Measurements from ENCODE around the gene VAMP8.
"Not testable (repeated sequence)": the region's sequence is repeated elsewhere in the genome, so short reads cannot be mapped to it uniquely, and the experiment has no call there.

The VAMP8 gene

DNA sequence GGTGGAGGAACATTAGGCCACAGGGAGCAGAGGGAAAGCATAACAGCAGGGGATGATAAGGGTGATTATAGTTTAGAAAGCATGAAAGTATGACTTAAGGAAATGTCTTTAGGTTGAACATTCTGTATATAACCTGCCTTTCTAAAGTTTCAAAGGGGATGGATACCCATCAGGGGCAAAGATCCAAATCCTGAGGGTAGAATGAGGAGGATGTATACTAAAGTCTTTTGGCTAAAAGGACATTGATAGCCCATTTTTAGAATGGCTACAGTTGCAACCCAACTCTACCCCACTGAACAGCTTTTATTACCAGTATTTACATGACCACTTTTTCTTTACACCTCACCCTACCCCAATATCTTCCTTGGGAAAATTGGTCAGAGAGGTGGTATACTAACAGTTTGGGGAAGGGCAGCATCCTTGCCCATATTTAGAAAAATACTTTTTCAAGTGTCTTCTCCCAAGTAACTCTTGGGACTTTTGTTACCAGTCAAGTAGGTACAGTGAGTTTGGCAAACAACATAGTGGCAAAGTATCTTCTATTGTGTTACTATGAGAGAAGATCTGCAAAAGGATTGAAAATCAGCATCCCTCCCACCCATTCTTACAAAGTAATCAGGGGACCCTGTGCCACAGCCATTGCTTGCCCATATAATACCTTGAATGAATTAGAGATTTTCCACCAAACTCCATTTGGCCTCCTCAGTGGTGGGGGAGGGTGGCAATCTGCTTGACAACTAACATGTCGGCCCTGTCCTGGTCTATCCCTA, 30.1 kb upstream of the VAMP8 start:
- DNase-seq (ENCODE audit: low spot score) = no peak

DNA sequence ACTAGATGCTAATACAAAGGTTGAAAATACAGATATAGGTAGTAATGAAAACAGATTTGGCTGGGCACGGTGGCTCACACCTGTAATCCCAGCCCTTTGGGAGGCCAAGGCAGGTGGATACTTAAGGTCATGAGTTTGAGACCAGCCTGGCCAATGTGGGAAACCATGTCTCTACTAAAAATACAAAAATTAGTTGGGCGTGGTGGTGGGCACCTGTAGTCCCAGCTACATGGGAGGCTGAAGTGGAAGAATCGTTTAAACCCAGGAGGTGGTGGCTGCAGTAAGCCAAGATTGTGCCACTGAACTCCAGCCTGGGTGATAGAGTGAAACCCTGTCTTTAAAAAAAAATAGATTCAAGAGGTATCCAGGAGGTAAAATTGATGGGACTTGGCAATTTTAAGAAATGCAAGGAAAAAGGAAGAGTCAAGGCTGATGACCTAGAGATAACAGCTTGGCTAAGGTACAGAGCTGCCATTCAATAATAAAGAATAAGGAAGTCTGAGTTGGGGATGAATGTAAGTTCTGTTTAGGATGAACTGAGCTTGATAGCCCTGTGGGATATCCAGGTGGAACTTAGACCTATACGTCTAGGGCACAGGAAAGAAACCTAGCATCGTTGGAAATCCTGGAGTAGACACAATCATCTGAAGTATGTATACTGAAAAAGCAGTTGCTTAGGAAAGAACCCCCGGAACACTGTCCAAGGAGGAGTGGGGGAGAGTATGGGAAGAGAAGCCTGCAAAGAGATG, 29.4 kb upstream of the VAMP8 start:
- no peak for DNase-seq (ENCODE audit: low spot score)

DNA sequence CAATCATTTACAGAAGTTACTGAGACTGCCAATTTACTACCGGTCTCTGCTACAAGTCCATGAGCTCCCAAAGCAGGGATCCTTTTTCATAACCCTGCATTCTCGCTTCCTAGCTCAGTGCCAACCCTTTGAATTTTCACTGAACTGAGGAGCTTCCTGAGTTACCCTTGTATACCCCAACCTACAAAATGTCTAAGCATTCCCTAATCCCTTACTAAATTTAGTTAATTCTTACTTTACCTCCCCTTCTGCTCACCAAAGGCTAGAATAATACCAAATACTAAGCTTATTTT, 28.8 kb upstream of the VAMP8 start:
- no peak for DNase-seq (ENCODE audit: low spot score)

DNA sequence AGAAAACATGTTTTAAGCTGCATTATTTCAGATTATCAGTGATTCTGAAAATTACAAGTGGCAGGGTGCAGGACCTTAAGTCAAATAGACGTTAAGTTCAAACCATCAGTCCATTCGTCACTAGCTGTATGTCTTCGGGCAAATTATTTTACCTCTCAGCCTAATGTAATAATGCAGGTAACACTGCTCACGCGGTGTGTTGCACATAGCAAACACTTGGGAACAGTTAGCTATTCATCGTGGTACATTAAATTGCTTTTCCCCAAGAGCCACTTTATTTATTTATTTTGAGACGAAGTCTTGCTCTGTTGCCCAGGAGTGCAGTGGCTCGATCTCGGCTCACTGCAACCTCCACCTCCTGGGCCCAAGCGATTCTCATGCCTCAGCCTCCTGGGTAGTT, 28.3 kb upstream of the VAMP8 start:
- no peak for DNase-seq (ENCODE audit: low spot score)

DNA sequence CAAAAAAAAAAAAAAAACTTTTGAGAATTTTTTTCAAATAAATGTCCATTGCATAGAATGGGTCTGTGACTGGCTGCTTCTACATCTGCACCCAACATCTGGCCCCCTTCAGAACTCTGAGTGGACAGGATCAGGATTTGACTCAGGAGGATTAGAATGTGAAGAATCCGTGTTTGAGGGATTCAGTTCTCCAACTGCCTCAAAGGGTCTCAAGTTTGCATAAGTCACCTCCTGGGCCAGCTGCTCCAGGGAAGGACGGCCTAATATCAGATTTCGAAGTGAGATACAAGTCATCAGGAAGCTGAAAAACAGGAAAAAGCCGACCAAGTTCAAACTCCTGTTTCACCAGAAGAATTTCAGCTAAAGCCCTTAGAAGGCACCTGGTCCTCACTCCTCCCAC, 27.6 kb upstream of the VAMP8 start:
- no peak for DNase-seq (ENCODE audit: low spot score)

DNA sequence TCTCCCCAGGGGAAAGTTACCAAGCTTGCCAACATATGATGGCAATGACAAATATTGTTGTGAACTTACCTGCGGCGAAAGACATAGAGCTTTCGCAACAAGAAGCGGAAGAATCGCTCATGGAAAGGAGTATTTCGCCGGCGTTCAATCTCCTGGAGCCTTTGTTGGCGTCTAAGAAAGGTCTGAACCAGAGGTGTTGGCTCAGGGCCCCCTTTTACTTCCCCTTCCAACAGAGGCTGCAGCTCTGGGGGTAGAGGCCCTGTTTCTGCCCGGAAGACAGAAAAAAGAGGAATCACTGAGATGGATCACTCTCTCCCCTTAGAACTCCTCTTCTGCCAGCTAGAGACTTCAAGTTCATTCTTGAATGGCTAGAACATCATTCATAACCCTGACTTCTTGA, 26.9 kb upstream of the VAMP8 start:
- no peak for DNase-seq (ENCODE audit: low spot score)

DNA sequence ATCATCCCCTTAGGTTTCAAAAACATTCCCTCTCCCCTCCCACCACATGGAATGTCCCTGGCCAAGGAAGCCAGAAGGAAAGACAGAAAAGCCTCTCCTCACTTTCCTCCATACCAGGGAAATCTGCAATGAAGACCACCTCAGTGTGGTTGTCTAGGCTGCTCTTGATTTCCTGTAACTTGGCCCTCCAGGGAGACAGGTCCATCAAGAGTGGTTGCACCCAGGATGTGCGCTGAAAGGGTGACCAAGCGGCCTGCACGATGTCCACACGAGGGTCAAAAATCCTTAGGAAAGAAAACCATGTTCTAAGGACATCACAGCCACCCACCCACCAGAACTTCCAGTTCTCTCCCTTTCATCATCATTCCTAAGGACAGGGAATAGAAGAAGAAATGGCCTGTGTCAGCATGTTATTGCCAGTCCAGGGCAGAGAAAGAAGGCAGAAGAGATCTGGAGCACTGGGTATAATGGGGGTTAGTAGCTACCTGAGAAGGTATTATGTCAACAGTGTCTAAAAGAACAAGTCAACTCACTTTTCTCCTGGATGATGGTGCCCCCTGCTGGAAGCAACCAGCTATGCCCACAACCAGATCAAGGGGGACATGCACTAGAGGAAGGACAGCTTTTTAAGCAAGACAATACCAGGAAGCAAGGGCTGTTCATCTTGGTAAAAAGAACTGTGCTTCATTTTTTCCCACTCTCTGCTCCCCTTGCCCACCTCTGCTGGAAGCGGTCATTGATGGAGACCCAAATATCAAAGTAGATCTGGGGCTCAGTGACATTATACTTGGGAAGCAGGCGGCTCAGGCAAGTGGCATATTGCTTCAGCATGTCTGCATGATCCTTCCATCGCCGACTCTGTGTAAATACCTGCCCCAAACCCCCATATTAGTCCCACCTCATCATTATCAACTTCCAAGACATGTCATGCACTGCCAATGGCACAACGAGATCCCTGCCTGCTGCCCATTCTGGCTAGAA, 25.4 kb upstream of the VAMP8 start:
- peak; percentile 88 for DNase-seq (ENCODE audit: low spot score)

DNA sequence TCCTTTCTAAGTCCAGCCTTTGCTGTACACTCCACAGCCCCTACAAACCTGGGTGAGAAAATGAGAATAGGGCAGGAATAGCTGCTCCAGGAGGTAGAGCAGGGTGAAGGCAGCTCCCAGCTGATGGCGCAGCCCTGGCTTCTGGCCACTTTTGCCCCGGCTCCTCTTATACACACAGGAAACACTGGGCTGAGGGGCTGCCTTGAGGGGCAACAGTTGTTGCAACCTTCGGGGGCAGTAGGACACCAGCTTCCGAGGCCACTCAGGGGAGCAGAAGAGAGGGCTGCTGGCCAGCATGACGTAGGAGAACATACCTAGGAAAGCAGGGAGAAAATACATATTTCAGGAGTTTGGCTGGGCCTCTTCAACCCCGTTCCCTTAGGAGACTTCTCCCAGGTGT, 24.2 kb upstream of the VAMP8 start:
- no peak for DNase-seq (ENCODE audit: low spot score)

DNA sequence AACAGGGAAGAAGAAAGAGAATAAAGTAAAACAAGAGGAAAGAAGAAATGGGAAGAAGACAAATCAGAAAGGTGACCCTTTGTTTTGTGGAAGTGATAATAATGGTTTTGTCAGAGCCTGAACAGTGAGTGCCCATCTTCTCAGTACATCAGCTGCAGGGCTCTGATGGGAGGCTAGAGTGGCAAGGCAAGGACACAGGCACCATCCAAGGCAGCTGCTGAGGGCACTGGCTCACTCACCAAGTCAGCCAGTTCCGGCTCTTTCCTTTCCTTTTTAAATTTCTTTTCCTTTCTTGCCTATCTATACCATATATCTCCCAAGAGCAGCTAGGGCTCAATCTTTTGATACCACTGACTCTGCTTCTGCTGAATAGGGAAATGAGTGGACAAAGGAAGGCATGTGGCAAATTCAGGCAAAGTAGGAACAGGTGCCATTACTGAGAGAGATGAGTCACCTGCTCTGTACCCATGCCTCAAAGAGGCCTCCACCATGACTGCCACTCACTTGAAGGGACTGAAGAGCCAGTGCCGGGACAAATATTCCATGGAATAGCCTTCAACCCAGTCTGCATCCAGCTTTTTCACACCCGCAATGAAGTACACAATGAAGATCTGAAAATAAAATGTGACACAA, 22.3 kb upstream of the VAMP8 start:
- no peak for DNase-seq (ENCODE audit: low spot score)

DNA sequence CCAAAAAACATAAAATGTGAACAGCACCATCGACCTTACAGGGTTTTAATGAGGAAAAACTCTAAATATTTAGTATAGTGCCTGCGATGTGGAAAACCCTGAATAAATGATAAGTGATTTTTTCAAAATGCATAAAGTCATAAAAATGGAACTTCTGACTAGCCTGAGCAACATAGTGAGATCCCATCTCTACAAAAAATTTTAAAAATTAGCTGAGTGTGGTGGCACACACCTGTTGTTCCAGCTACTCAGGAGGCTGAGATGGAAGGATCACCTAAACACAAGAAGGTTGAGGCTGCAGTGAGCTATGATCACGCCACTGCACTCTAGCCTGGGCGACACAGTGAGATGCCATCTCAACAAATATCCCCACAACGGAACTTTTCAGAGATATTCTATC, 20.3 kb upstream of the VAMP8 start:
- DNase-seq (ENCODE audit: low spot score) = no peak

DNA sequence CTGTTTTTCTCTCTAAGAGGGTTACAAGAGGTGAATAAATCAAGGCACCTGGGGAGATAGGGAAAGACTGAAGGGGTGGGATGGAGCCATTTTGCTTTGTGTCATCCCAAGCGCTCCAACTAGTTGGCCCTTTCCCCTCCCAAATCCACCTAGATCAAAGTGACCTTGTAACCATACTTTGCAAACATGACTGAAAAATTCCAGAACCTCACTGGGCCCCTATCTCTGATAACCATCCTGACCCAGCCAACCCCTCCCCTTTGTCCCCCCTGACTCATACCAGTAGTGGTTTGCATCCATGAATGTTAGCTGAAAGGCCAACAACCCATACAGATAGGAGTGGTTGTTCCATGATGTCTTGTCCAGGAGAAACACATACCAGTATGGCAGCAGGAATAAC, 19.2 kb upstream of the VAMP8 start:
- no peak for DNase-seq (ENCODE audit: low spot score)

DNA sequence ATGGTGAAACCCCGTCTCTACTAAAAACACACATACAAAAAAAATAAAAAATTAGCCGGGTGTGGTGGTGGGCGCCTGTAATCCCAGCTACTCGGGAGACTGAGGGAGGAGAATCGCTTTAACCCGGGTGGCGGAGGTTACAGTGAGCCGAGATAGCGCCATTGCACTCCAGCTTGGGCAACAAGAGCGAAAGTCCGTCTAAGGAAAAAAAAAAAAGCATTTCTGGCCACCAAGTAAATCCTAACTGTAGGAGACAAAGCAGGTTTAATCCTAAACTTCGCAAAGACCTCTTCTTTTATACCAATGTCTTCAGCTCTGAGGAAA, 17.0 kb upstream of the VAMP8 start:
- not testable (repeated sequence) for DNase-seq (ENCODE audit: low spot score)

DNA sequence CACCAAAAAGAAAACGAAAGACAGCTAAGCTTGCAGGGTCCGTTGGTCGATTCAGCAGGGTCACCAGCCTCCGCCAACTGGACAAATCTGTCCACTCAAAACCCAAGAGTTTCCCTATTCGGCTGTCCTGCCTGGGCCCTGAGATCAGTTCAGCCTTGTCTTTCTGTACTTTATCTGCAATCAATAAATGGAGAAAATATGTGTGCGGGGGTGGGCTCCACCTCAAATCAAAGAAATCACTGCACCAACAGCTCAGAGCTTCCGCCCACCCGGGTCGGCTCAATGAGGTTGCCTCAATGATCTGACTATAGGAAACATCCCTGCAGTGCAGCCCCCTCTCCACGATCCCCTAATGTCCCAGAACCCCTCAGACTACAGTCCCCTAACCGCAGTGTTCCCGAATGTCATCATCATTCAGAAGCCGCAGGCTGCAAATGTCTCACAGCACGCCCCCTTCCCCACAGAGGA, 16.5 kb upstream of the VAMP8 start:
- DNase-seq (ENCODE audit: low spot score) = no peak

DNA sequence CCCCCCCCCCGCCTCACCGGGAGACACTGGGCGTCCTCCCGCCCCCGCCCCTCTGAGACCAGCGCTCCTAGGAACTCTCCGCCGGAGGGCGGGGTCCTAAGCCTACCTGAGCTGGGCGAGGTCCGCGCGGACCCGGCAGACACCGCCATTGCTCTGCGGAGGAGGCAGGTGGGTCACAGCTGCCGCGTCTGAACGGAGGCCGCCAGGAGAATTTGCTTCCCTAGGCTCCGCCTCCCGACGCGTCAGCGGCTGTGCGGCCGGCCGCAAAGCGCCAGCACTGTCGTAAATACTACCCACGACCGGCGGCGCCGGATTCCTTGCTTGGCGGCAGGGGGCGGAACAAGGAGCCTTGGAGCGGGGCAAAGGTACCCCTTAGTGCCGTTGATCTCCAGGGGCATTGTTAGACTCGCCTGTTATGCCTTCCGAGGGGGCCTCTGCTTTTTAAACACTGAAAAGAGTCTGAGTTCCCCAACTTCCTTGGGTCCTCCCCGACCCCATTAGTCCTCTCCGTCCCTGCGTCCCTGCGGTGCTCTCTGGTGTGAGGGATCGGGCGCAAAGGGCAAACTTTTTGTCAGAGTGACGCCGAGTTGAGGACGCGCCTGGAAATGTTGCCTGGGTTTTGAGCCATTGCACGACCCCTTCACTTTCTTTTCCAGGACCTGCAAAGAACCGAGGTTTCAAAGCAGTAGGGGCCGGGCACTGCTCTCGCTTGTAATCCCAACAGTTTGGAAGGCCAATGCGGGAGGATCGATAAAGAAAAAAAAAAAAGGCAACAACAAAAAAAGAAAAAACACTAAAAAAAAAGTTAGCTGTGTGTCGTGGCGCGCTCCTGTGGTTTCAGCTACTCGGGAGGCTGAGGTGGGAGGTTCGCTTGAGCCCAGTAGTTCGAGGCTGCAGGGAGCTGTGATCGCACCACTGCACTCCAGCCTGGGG, 15.8 kb upstream of the VAMP8 start, which contains the start of gene GGCX:
Gene GGCX, minus strand, starts transcription at position 214 of the 933 bp plus-strand sequence. Its CDS starts 65 bp downstream, at position 149.
- peak; percentile 94 for DNase-seq (ENCODE audit: low spot score)

DNA sequence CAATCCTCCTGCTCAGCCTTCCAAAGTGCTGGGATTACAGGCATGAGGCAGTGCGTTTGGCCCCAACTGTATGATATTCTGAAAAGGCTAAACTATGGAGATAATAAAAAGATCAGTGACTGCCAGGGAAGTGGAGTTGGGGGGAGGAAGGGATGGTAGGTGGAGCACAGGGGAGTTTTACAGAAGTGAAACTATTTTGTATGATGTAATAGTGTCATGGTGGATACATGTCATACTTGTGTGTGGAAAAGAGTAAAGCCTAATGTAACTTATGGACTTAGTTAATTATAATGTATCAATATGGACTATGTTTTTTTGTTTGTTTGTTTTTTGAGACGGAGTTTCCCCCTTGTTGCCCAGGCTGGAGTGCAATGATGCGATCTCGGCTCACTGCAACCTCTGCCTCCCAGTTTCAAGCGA, 13.2 kb upstream of the VAMP8 start:
- DNase-seq (ENCODE audit: low spot score) = no peak

DNA sequence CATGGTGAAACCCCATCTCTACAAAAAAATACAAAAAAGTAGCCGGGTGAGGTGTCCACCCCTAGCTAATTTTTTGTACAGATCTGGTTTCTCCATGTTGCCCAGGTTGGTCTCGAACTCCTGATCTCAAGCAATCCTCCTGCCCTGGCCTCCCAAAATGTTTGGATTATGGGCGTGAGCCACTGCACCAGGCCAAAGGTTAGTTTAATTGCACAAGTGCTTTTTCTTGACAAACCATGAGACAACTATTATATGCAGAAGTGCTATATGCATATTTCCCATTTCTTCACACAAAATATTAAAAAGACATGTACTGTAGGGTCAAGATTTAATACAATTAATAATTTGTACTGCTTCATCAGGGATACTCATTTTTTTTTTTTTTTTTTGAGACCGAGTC, 11.1 kb upstream of the VAMP8 start:
- DNase-seq (ENCODE audit: low spot score) = no peak

DNA sequence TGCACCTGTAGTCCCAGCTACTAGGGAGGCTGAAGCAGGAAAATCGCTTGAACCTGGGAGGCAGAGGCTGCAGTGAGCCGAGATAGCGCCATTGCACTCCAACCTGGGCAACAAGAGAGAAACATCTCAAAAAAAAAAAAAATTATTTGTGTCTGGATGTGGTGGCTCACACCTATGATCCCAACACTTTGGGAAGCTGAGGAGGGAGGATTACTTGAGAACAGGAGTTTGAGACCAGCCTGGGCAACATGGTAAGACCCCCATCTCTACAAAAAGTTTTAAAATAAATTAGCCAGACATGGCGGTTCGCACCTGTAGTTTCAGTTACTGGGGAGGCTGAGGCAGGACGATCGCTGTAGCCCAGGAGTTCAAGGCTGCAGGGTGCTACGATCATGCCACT, 1.6 kb upstream of the VAMP8 start:
- DNase-seq (ENCODE audit: low spot score) = no peak

DNA sequence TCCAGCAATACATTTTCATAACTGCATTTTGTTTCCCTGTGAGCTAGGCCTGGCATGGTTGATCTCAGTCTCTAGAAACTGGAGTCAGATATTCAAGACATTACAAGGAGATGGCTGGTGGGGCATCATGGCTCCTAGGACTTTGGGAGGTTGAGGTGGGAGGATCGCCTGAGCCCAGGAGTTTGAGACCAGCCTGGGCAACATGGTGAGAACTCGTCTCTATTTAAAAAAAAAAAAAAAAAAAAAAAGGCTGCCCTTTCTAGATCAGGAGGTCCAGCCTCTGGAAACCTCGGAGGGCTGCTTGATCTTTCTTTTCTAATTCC, 362 bp upstream of the VAMP8 start:
- DNase-seq (ENCODE audit: low spot score) = no peak

DNA sequence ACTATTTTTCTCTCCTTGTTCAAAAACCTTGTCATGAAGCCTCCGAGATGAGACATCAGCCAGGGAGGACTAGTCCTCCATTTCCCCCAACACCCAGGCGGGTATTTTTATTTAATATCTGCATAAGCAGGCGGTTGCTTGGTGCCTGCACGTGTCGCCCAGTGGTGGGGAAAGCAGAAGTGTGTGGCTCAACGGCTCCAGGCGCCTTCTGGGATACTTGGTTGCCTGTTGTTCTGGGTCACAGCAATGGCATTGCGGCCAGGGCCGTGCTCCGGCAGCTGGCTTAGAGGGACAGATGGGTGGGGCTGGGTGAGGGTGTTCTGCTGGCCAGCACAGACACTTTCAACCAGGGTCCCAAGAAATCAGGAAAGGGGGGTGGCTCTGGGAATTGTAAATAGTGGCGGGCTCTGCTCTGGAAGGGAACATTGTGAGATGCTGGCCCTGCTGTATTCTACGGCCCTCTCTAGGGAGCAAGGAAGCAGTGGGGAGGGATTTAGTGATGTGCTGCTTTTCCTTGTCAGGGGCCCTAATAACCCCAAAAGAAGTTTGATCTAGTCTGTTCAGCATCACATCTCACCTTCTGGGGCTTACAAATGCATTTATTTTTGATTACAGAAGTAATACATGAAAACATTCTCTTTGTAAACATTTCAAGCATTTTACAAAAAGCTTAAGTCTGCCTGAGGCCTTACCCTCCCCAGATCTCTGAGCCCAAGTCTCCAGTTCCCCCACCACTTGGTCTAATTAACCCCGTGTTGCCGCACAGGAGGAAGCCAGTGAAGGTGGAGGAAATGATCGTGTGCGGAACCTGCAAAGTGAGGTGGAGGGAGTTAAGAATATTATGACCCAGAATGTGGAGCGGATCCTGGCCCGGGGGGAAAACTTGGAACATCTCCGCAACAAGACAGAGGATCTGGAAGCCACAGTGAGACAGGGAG, 1.1 kb downstream of the VAMP8 start:
- DNase-seq (ENCODE audit: low spot score) = peak; percentile 21

Data from hematopoietic multipotent progenitor cell treated with erythropoietin and hydrocortisone succinate and interleukin-3 and kit ligand, for 15 days (in vitro differentiated cells).